CD4-positive, alpha-beta T cell treated with Interleukin-6 at 100 ng/mL for 8 hours (primary cell): ENCODE measurements around the gene ANKHD1.
"Not testable (repeated sequence)": the region's sequence is repeated elsewhere in the genome, so short reads cannot be mapped to it uniquely, and the experiment has no call there.

Experiments
- DNase-seq: peaks from one replicate; pipeline ENCODE4 v3.0.0-alpha.2; 2020; ENCODE audit warnings: mixed read lengths, low spot score

The ANKHD1 gene

DNA sequence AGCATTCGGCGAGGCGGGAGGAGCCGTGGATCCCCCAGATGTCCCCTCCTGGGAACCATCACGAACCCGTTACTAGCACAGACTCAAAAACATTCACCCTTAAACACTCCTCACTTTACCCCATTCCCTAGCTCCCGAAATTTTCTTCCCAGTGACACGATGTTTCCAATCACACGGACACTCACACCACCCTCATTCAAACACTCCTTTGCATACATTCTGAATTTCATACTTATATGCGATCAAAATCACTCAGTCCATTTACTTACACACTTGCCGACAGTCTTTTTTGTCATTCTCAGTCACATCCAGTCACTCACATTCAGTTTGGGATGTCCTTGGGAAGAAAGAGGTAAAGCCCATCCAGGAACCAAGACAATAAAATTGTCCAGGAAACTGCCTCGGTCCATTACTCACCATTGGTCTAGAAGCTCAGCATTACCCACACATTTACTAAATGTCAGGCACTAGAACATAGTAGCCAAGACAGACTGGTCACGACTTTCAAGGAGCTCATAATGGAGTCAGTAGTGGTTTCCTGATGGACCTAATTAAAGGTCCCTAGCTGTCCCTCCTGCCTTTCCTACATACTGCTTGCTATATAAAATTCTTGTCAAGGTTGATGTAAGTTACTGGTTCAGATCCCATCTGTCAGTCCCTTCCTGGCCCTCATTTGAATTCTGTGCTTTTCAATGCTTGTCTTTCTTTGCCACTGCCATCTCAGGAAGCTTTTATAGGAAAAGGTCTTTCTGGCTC lies 163.6 kb downstream of the ANKHD1 start:
- DNase-seq = no peak

DNA sequence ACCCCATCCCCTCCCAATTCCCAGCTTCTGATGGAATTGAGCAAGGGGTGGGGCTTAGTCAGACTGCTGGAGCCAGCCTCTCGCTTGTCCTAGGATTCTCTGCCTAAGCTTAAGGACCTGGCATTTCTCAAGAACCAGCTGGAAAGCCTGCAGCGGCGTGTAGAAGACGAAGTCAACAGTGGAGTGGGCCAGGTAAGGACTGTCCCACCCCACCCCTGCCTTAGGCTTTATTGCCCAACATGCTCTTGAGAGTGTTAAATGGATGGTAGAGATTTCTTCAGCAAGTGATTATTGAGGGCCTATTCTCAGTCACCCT lies 164.1 kb downstream of the ANKHD1 start:
- DNase-seq = no peak

- DNase-seq = no peak
Measured at GRCh38 chr5:140566665-140567064, 165.0 kb downstream of the ANKHD1 start.

- DNase-seq = no peak
Measured at GRCh38 chr5:140567136-140567818, 165.6 kb downstream of the ANKHD1 start.

DNA sequence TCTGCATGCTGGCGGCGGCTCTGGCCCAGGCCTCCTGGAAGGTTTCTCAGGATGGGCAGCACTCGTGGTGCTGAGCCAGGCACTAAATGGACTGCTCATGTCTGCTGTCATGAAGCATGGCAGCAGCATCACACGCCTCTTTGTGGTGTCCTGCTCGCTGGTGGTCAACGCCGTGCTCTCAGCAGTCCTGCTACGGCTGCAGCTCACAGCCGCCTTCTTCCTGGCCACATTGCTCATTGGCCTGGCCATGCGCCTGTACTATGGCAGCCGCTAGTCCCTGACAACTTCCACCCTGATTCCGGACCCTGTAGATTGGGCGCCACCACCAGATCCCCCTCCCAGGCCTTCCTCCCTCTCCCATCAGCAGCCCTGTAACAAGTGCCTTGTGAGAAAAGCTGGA lies 166.2 kb downstream of the ANKHD1 start:
- no peak for DNase-seq

- DNase-seq = no peak
Measured at GRCh38 chr5:140568443-140569063, 166.9 kb downstream of the ANKHD1 start.

DNA sequence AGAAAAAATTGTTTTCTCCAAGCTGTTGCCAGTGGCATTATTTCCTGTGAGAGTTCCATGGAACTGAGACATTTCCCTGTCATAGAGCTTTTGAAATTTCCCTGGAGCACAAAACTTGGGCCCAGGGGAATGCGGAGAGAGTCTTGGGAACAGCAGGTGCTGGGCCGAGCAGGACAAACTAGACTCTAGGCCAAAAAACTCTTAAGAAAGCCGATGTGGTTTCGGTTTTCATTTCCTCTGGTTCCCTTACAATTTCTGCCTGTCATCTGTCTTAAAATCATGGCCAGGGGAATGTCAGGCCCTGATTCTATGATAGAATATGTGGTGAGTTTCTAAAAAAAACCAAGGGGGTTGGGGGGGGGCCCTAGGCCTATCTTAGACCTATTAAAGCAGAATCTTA lies 167.6 kb downstream of the ANKHD1 start:
- DNase-seq = peak; percentile 14

GRCh38 chr5:140570058-140570457 lies 168.4 kb downstream of the ANKHD1 start:
- no peak for DNase-seq

DNA sequence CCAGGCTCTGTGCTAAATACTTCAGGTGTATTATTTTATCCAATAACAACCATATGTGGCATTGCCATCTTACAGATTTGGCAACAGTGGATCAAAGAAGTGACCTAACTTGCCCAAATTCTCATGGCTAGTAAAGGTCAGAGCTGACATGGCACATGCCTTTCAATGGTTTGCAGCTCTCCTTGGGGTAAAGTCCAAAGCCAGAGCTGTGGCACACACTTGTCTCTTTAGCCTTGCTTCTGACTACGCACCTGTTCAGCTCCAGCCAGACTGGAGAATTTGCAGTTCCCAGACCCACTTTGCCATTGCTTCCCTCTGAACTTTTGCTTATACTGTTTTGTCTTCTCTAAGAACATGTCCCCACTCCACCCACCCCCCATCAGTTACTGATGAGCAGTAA lies 168.9 kb downstream of the ANKHD1 start:
- no peak for DNase-seq

- DNase-seq = no peak
Measured at GRCh38 chr5:140571105-140571504, 169.5 kb downstream of the ANKHD1 start.

- no peak for DNase-seq
Measured at GRCh38 chr5:140573683-140574082, 172.1 kb downstream of the ANKHD1 start.

DNA sequence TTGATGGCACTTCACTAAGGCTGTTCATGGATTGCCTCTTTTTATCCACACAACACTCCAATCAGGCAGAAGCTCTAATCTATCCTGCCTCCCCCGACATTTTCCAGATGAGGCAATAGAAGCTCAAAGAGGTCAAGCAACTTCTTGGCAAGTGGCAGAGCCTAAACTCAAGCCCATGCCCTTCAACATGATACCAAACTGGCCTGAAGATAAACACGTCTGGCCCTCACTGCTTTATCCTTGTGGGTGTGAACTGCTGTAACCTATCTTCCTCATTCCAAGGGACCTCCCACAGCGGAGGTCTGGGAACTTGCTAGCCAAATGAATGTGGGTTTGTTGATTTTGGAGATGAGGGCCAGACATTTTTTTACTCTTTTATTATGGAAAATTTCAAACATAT lies 172.5 kb downstream of the ANKHD1 start:
- DNase-seq = no peak

DNA sequence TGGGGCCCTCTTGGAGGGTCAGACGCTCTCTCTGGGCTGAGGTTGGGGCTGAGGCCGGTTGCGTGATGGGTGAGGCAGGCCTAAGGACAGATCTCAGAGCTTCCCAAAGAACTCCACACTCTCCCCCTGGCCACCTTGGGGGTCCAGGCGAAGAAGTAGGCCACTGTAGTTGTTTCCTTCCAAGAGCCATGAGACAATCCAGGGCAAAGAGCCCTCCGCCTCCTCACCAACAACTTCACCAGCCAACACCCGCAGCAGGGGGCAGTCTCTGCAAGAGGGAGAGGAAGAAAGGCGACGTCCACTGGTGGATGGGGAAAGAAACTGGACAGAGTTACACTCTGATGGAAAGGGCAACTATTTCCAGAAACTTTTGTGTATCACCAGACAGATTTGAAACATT lies 173.7 kb downstream of the ANKHD1 start:
- no peak for DNase-seq

GRCh38 chr5:140576776-140577201 lies 175.2 kb downstream of the ANKHD1 start:
- no peak for DNase-seq

DNA sequence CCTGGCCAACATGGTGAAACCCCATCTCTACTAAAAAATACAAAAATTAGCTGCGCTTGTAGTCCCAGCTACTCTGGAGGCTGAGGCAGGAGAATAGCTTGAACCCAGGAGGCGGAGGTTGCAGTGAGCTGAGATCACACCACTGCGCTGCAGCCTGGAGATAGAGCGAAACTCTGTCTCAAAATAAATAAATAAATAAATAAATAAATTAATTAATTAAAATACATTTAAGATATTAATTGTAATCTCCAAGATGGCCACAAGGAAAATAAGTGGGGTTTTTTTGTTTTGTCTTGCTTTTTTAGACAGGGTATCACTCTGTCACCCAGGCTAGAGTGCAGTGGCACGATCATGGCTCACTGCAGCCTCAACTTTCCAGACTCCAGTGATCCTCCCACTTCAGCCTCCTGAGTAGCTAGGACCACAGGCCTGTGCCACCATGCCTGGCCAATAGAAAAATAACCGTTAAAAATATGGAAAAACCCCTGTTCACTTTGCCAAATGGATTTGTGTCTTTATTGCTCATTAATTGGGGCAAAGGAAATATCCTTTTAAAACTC lies 177.6 kb downstream of the ANKHD1 start:
- not testable (repeated sequence) for DNase-seq

DNA sequence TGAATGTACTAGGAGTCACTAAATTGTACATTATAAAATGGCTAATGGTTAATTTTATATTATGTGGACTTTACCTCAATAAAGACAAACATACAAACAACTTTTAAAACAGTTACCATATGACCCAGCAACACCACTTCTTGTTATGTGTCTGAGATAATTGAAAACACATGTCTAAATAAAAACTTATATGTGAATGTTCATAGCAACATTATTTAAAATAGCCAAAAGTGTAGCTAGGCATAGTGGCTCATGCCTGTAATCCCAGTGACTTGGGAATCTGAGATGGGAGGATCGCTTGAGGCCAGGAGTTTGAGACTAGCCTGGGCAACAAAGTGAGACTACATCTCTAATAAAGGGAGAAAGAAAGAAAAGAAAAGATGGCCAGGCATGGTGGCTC lies 185.9 kb downstream of the ANKHD1 start:
- no peak for DNase-seq

DNA sequence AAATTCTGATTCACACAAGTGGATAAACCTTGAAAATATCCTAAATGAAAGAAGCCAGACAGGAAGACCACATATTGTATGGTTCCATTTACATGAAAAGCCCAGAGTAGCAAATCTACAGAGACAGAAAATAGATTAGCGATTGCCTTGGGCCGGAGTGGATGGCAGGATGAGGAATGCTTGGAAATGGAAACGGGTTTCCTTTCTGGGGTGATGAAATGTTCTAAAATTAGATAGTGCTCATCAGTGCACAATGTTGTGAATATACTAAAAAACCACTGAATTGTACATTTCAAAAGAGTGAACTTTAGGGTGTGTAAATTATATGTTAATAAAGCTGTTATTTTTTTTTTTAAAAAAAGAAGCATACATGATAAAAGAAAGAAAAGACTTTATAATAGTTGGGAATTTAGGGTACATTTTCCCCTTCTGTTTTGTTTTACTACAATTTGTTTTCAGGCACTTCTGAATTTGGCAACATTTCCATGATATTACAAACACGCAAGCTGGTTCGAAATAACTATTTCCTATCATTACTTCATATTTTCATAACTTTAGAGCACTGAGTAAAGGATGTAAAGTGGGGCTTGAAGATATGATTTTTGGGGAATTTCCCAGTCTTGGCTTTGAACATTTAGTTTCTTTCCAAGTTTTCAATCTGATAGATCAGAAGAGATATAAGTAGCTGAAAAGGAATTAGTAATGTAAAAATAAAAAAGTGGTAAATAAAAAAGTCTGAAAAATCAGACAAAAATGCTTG lies 186.9 kb downstream of the ANKHD1 start:
- no peak for DNase-seq
